ENCODE data around the gene CACNG6. TPM values are rescaled to one million over a fixed set of nuclear protein-coding genes. Genes with fewer than 3 reads are reported as not detected.

Gene CACNG6
- total and polyA plus RNA-seq, 2 of the 13 experiments (the other 11 are each of a cell fraction or from before 2014, with no cell fraction given), result not detected

DNA sequence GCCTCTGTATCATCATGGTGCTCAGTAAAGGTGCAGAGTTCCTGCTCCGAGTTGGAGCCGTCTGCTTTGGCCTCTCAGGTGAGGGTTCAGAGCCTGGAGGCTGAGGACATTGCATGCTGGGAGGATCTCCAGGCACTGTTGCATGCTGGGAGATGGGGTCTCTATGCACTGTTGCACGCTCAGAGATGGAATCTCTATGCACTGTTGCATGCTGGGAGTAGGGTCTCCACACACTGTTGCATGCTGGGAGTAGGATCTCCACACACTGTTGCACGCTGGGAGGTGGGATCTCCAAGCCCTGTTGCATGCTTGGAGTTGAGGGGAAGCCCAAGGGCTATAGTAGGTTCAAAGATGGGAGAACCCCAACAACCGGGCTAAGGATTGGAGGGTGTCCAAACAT, 8.3 kb downstream of the CACNG6 start:
- H3K4me2 ChIP-seq (ENCODE audit: low read depth, low read length), result no peak overlapping the region
- H2AFZ ChIP-seq (ENCODE audit: low read length), result no peak overlapping the region
- intact Hi-C loops (cut with micrococcal nuclease; ENCODE audit: unreplicated experiment) (no loop called here), in situ Hi-C loops (cut with HindIII; ENCODE audit: extremely low pct_ligation_motif_present, low pct_unique_long_range_greater_than_20kb) (no loop called here)
- no peaks in the 10 kb centered on the region for H3K79me2 ChIP-seq (ENCODE audit: insufficient read depth, low read length)
- ChIA-PET CTCF (ENCODE audit: low intra/inter-chr PET ratio, low total read pairs) (no interaction called here), POLR2A (no interaction called here)
- H4K20me1 ChIP-seq (ENCODE audit: insufficient read depth, low read length), result no peaks in the 10 kb centered on the region
- H3K4me1 ChIP-seq (ENCODE audit: insufficient read depth, low read length), result no peaks in the 10 kb centered on the region
- H3K36me3 ChIP-seq (replicated peaks in 1 of 2; ENCODE audit: control insufficient read depth in 1 of 2, insufficient read depth in 2 of 2, low read length in 2 of 2), result no peaks in the 10 kb centered on the region
- H3K27me3 ChIP-seq (ENCODE audit: control insufficient read depth in 1 of 2, insufficient read depth in 2 of 2, low read length in 2 of 2), result peaks cover 0 to 12% of the 10 kb centered on the region in 2 experiments; a peak in 3 of 5 replicates
- no peaks in the 10 kb centered on the region for H3K9me3 ChIP-seq (ENCODE audit: low read length)
- BruUV-seq (replicated peaks), result no TSS peak
- TF ChIP-seq THAP9 (CRISPR knock-in tag; IDR thresholded peaks at IDR 0.05; ENCODE audit: borderline replicate concordance) (0 out of 2 replicates have a peak, but pooled peaks have one; percentile 25), ZNF644 (CRISPR knock-in tag; IDR thresholded peaks at IDR 0.05; ENCODE audit: low read depth) (no peak), MXD4 (CRISPR knock-in tag; IDR thresholded peaks at IDR 0.05) (no peak), ZBTB46 (CRISPR knock-in tag; IDR thresholded peaks at IDR 0.05; ENCODE audit: borderline replicate concordance) (no peak), ZFP36L2 (CRISPR knock-in tag; IDR thresholded peaks at IDR 0.05) (no peak), ZNF143 (CRISPR knock-in tag; IDR thresholded peaks at IDR 0.05) (peak; percentile 49; the same call in 1 of the 2 replicates), ZNF569 (CRISPR knock-in tag; IDR thresholded peaks at IDR 0.05; ENCODE audit: borderline replicate concordance) (no peak), PHF5A (CRISPR knock-in tag; IDR thresholded peaks at IDR 0.05; ENCODE audit: low read depth, unreplicated experiment) (no peak)
- TF ChIP-seq, protein P1, sequence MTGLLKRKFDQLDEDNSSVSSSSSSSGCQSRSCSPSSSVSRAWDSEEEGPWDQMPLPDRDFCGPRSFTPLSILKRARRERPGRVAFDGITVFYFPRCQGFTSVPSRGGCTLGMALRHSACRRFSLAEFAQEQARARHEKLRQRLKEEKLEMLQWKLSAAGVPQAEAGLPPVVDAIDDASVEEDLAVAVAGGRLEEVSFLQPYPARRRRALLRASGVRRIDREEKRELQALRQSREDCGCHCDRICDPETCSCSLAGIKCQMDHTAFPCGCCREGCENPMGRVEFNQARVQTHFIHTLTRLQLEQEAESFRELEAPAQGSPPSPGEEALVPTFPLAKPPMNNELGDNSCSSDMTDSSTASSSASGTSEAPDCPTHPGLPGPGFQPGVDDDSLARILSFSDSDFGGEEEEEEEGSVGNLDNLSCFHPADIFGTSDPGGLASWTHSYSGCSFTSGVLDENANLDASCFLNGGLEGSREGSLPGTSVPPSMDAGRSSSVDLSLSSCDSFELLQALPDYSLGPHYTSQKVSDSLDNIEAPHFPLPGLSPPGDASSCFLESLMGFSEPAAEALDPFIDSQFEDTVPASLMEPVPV (CRISPR knock-in tag; IDR thresholded peaks at IDR 0.05), result no peak
- no peak for FAIRE-seq
- ATAC-seq, result no peak
- DNase-seq (ENCODE audit: low spot score), result no peak
- WGBS (ENCODE audit: low lambda C conversion rate), result 0% methylated on average over 4 of the region's 5 CpGs
- no peak overlapping the region for H3K4me3 ChIP-seq (replicated peaks in 1 of 3; ENCODE audit: insufficient read depth in 1 of 3, low read depth in 2 of 3, low read length in 3 of 3)
- no peak overlapping the region for H3K27ac ChIP-seq (ENCODE audit: extremely low read length, insufficient read depth, low read length)
- no peak overlapping the region for H3K9ac ChIP-seq (ENCODE audit: insufficient read depth, low read depth, low read length)

Data from HepG2 (cell line).